Endodermal cell (in vitro differentiated cells): ENCODE data around the gene MBNL2. TPM values are rescaled to one million over a fixed set of nuclear protein-coding genes. Genes with fewer than 3 reads are reported as not detected.

Experiments
- DNase-seq: peaks from one replicate; pipeline ENCODE4 v3.0.0-alpha.2; 2017
- H3K27ac ChIP-seq: 2 replicates; pipeline ENCODE4 v1.5.1; 2013; ENCODE audit warnings: mild to moderate bottlenecking, low read depth, low read length, moderate library complexity
- H3K27me3 ChIP-seq: 2 replicates; pipeline ENCODE4 v1.6.1; 2013; ENCODE audit warnings: mild to moderate bottlenecking, low read length, moderate library complexity; ENCODE audit not compliant: insufficient read depth, control insufficient read depth, poor library complexity, severe bottlenecking
- H3K36me3 ChIP-seq: 2 replicates; pipeline ENCODE4 v1.7.0; 2013; ENCODE audit warnings: mild to moderate bottlenecking, low read length, moderate library complexity; ENCODE audit not compliant: control insufficient read depth, insufficient read depth
- H3K4me1 ChIP-seq: one replicate; pipeline ENCODE4 v1.7.0; 2013; ENCODE audit warnings: low read length; ENCODE audit not compliant: control insufficient read depth, insufficient read depth
- H3K4me3 ChIP-seq: 2 replicates; pipeline ENCODE4 v1.5.1; 2013; ENCODE audit warnings: mild to moderate bottlenecking, low read length, moderate library complexity
- H3K9ac ChIP-seq: 2 replicates; pipeline ENCODE4 v1.6.1; 2013; ENCODE audit warnings: mild to moderate bottlenecking, low read length, moderate library complexity; ENCODE audit not compliant: poor library complexity, severe bottlenecking; ENCODE audit errors: extremely low read depth
- H3K9me3 ChIP-seq: 2 replicates; pipeline ENCODE4 v1.6.1; 2013; ENCODE audit warnings: mild to moderate bottlenecking, low read length, moderate library complexity; ENCODE audit not compliant: control insufficient read depth
- H3K27ac Mint-ChIP-seq: 2 replicates; pipeline ENCODE4 v1.8.0; 2020; ENCODE audit warnings: mixed read lengths
- H3K27me3 Mint-ChIP-seq: 2 replicates; pipeline ENCODE4 v1.8.0; 2021; ENCODE audit warnings: mild to moderate bottlenecking, mixed read lengths; ENCODE audit not compliant: insufficient read depth
- H3K36me3 Mint-ChIP-seq: 2 replicates; pipeline ENCODE4 v1.8.0; 2020; ENCODE audit warnings: low read depth, mixed read lengths
- H3K4me1 Mint-ChIP-seq: 2 replicates; pipeline ENCODE4 v1.8.0; 2020; ENCODE audit warnings: mixed read lengths
- H3K4me3 Mint-ChIP-seq: 2 replicates; pipeline ENCODE4 v1.8.0; 2020; ENCODE audit warnings: mild to moderate bottlenecking, moderate library complexity, mixed read lengths
- H3K9me3 Mint-ChIP-seq: 2 replicates; pipeline ENCODE4 v1.8.0; 2020; ENCODE audit warnings: mild to moderate bottlenecking, mixed read lengths
- CTCF ChIP-seq: fragments of 200-600 bp; sonication (generic); conservative IDR thresholded peaks from 2 replicates; pipeline ENCODE4 v1.5.0; 2021; ENCODE audit warnings: antibody characterized with exemption, mild to moderate bottlenecking
- WGBS, 2 experiments: methylation state at CpG; one replicate each; pipeline versions ENCODE4 v1.1.5 to v1.1.7; 2013; ENCODE audit warnings: missing lambda C conversion rate in 2 of 2, mixed read lengths in 1 of 2; ENCODE audit not compliant: insufficient coverage in 1 of 2, insufficient read length in 1 of 2; 5-methylcytosine and 5-hydroxymethylcytosine counted together
- total RNA-seq, 2 donors: library from RNA; stranded (reverse); fragmentation: NEBNext Ultra II Directional in 1 of 2; extraction: Animal tissue kit (Norgen Biotek cat#: 25700) in 1 of 2; gene quantifications; 2 replicates in 1 of 2; 3 replicates in 1 of 2; pipeline ENCODE4 v1.2.1, GENCODE V29; 2021

Gene MBNL2
- total RNA-seq, 2 donors from 2014 or later = 1.7 to 3.3 TPM

GRCh38 chr13:97264663-97265062 is 42.5 kb downstream of the MBNL2 start:
- Mint-ChIP-seq H3K27ac (no peak overlapping the region), H3K4me1 (peaks cover 21% of the 10 kb centered on the region)
- peaks cover 17% of the 10 kb centered on the region for H3K4me1 ChIP-seq

DNA sequence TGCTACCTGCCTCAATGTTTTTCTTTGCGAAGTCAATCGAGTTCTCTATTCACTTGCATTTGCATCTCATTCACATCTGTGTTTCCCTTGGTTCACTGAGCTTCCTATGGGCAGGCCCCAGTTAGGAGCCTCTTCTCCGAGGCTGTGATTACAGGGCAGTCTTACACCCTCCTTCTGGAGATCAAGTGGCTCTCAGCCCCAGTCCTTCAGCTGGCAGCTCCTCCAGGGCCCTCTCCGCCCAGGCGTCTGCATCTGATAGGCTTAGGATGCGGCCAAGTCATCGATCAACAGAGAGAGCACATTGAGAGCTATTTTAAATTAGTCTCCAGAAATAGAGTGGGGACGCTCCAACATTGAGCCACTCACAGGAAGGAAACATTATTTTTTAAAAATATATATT is 44.2 kb downstream of the MBNL2 start:
- Mint-ChIP-seq H3K9me3 (no peaks in the 10 kb centered on the region), H3K36me3 (no peaks in the 10 kb centered on the region), H3K27me3 (peaks cover 11% of the 10 kb centered on the region), H3K4me3 (no peak overlapping the region), H3K27ac (no peak overlapping the region), H3K4me1 (peaks cover 21% of the 10 kb centered on the region)
- no peak overlapping the region for H3K4me3 ChIP-seq
- WGBS, 2 experiments = 84 to 90% methylated on average over 3 to 7 of the region's 8 CpGs
- H3K9me3 ChIP-seq = no peaks in the 10 kb centered on the region
- DNase-seq = peak; percentile 76
- no peak for TF ChIP-seq CTCF
- no peaks in the 10 kb centered on the region for H3K36me3 ChIP-seq
- H3K9ac ChIP-seq = no peak overlapping the region
- H3K4me1 ChIP-seq = peaks cover 17% of the 10 kb centered on the region
- no peaks in the 10 kb centered on the region for H3K27me3 ChIP-seq
- no peak overlapping the region for H3K27ac ChIP-seq

More at GRCh38 chr13:97264663-97265062, 42.5 kb downstream of the MBNL2 start:
- Mint-ChIP-seq H3K4me3 (no peak overlapping the region), H3K36me3 (no peaks in the 10 kb centered on the region), H3K9me3 (no peaks in the 10 kb centered on the region), H3K27me3 (peaks cover 22% of the 10 kb centered on the region)
- Histone ChIP-seq H3K9me3 (no peaks in the 10 kb centered on the region), H3K27me3 (no peaks in the 10 kb centered on the region), H3K27ac (no peak overlapping the region), H3K36me3 (no peaks in the 10 kb centered on the region), H3K4me3 (no peak overlapping the region), H3K9ac (no peak overlapping the region)
- TF ChIP-seq CTCF = no peak
- no peak for DNase-seq
- WGBS, 2 experiments = 98 to 100% methylated on average over 2 to 3 of the region's 3 CpGs

DNA sequence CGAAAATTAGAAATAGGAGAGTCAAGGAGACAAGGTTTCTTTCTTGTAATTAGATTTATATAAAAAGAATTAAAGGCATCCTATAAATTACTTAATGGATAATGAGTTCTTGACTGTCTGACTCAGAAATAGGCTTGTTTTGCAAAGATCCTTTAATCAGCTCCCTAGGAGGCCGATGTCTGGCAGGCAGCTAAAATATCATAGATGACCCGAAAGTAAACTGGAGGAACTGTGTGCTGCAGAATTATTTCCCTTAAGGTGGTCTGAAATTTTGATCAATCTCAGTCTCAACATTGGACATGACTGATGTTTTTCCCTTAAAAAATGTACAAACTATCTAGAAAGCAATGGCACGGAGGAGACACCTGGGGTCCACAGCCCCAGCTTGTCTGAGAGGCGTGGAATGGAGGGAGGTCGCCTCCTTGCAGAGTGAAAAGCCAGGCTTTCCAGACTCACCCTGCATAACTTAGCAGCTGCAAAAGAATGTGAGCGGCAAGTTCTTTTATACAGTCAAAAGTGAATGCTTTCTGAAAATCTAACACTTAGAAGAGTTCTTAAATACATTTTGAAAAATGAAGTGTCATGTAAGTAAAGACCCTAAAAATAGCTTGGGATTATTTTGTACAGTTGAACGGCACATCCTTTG is 44.8 kb downstream of the MBNL2 start:
- H3K27me3 ChIP-seq = no peaks in the 10 kb centered on the region
- no peaks in the 10 kb centered on the region for H3K36me3 Mint-ChIP-seq
- peaks cover 22% of the 10 kb centered on the region for H3K4me1 Mint-ChIP-seq
- no peaks in the 10 kb centered on the region for H3K9me3 Mint-ChIP-seq
- DNase-seq = peak; percentile 64
- H3K27ac ChIP-seq = peak overlapping the region; percentile 62
- 68 to 83% methylated on average over 5 to 7 of the region's 8 CpGs for WGBS, 2 experiments
- H3K9ac ChIP-seq = no peak overlapping the region
- peaks cover 17% of the 10 kb centered on the region for H3K4me1 ChIP-seq
- no peak overlapping the region for H3K4me3 ChIP-seq
- TF ChIP-seq CTCF = no peak
- H3K36me3 ChIP-seq = no peaks in the 10 kb centered on the region
- H3K27me3 Mint-ChIP-seq = peaks cover 7% of the 10 kb centered on the region
- peak overlapping the region; percentile 87 for H3K27ac Mint-ChIP-seq
- H3K4me3 Mint-ChIP-seq = no peak overlapping the region
- H3K9me3 ChIP-seq = no peaks in the 10 kb centered on the region
